OCI-LY3 (cell line): ENCODE measurements around the gene MGRN1.

Experiments used
- EZH2phosphoT487 ChIP-seq: fragments of 200-600 bp; shearing (Covaris generic); IDR thresholded peaks from 2 replicates; pipeline ENCODE4 v1.6.1; 2018; ENCODE audit warnings: antibody characterized with exemption, mixed run types, low read depth
- TF ChIP-seq, protein P1 (sequence below): fragments of 200-600, 300-600 bp; sonication (generic); IDR thresholded peaks from 2 replicates; pipeline ENCODE4 v1.5.1; 2014; ENCODE audit warnings: antibody characterized with exemption, low read length, low read depth

DNA sequence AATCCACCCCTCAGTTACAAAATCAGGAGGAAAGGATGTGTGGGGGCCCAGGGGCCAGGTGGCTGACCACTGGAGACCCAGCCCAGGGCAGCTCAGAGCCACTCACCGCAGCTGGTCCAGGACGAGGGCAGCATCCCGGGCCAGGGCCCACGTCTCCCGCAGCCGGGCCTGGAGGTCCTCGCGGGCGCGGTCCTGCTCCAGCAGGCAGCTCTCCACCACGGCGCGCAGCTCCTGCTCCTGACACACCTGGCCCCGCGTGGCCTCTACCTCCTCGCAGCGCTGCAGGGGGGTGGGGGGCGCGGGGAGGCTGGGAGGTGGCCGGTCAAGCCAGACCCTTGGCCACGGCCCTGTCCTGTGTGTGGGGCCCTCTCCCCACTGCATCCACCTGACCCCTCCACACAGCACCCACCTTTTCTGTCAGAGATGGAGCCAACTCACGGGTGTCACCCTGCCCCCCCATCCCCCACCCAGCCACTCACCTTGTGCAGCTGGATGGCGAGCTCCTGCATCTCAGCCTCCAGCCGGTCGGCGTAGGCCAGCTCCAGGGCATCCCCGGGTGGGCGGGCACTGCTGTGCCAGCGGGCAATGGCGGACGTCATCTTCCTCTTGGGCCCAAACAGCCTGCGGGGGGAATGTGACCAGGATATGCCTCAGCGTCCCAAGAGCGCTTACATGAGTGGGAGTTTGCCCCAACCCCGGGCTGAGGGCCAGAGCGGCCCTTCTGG lies 73.9 kb downstream of the MGRN1 start:
- TF ChIP-seq, protein P1, sequence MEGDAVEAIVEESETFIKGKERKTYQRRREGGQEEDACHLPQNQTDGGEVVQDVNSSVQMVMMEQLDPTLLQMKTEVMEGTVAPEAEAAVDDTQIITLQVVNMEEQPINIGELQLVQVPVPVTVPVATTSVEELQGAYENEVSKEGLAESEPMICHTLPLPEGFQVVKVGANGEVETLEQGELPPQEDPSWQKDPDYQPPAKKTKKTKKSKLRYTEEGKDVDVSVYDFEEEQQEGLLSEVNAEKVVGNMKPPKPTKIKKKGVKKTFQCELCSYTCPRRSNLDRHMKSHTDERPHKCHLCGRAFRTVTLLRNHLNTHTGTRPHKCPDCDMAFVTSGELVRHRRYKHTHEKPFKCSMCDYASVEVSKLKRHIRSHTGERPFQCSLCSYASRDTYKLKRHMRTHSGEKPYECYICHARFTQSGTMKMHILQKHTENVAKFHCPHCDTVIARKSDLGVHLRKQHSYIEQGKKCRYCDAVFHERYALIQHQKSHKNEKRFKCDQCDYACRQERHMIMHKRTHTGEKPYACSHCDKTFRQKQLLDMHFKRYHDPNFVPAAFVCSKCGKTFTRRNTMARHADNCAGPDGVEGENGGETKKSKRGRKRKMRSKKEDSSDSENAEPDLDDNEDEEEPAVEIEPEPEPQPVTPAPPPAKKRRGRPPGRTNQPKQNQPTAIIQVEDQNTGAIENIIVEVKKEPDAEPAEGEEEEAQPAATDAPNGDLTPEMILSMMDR, result no peak
- no peak for TF ChIP-seq EZH2phosphoT487
